ENCODE measurements around the gene SWT1. TPM values are rescaled to one million over a fixed set of nuclear protein-coding genes. Genes with fewer than 3 reads are reported as not detected.

SWT1 gene
- polyA plus RNA-seq, 1 of the 3 experiments (the other 2 are of a cell fraction), result 1.1 TPM

DNA sequence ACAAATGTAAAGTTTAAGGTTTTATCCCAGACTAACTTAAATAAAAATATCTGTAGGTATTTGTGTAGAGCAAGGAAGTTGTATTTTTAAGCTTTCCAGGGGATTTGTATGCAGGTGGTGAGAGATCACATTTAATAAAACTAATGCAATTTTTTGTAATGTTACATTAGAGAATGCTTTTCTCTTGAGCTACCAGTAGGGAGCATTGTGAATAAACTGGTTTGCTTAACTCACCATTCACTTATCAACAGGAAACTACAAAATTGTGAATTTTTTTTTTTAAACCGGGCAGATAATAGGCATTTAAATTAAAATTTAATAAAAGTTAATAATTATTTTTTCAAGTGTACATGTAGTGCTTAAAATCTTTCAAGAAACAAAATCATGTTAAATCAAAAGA lies 81.5 kb downstream of the SWT1 start (continued):
- TF ChIP-seq REST (IDR thresholded peaks at IDR 0.05; ENCODE audit: low read depth, low read length), result no peak
- TF ChIP-seq, protein P1, sequence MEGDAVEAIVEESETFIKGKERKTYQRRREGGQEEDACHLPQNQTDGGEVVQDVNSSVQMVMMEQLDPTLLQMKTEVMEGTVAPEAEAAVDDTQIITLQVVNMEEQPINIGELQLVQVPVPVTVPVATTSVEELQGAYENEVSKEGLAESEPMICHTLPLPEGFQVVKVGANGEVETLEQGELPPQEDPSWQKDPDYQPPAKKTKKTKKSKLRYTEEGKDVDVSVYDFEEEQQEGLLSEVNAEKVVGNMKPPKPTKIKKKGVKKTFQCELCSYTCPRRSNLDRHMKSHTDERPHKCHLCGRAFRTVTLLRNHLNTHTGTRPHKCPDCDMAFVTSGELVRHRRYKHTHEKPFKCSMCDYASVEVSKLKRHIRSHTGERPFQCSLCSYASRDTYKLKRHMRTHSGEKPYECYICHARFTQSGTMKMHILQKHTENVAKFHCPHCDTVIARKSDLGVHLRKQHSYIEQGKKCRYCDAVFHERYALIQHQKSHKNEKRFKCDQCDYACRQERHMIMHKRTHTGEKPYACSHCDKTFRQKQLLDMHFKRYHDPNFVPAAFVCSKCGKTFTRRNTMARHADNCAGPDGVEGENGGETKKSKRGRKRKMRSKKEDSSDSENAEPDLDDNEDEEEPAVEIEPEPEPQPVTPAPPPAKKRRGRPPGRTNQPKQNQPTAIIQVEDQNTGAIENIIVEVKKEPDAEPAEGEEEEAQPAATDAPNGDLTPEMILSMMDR (IDR thresholded peaks at IDR 0.05), result peak; percentile 48
- TF ChIP-seq, protein P2, sequence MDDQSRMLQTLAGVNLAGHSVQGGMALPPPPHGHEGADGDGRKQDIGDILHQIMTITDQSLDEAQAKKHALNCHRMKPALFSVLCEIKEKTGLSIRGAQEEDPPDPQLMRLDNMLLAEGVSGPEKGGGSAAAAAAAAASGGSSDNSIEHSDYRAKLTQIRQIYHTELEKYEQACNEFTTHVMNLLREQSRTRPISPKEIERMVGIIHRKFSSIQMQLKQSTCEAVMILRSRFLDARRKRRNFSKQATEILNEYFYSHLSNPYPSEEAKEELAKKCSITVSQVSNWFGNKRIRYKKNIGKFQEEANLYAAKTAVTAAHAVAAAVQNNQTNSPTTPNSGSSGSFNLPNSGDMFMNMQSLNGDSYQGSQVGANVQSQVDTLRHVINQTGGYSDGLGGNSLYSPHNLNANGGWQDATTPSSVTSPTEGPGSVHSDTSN (IDR thresholded peaks at IDR 0.05), result no peak
- TF ChIP-seq FOXM1 (IDR thresholded peaks at IDR 0.05; ENCODE audit: low read depth), result no peak

- Histone ChIP-seq H3F3A (replicated peaks; ENCODE audit: insufficient read depth) (peaks cover 4% of the 10 kb centered on the region), H2AFZ (ENCODE audit: low read depth) (no peak overlapping the region), H3K27ac (ENCODE audit: low read depth in 2 of 2, low read length in 1 of 2) (no peak overlapping the region), H3K9me3 (no peaks in the 10 kb centered on the region), H3K79me2 (ENCODE audit: insufficient read depth) (no peaks in the 10 kb centered on the region), H3K9ac (no peak overlapping the region), H4K20me1 (ENCODE audit: insufficient read depth) (no peaks in the 10 kb centered on the region), H3K4me3 (ENCODE audit: low read depth in 2 of 2, low read length in 1 of 2) (no peak overlapping the region), H3K4me2 (no peak overlapping the region), H3K9me2 (no peaks in the 10 kb centered on the region), H3K4me1 (ENCODE audit: control insufficient read depth in 1 of 2, insufficient read depth in 2 of 2, low read depth in 1 of 2, low read length in 1 of 2) (no peaks in the 10 kb centered on the region), H3K36me3 (replicated peaks in 1 of 2; ENCODE audit: control insufficient read depth in 1 of 2, insufficient read depth in 2 of 2, low read length in 1 of 2) (peaks cover 0 to 5% of the 10 kb centered on the region in 2 experiments), H3K27me3 (ENCODE audit: insufficient read depth) (no peaks in the 10 kb centered on the region)
- ChIA-PET POLR2A (no interaction called here), CTCF (interaction anchor here (1.0 to 1.6 kb wide), 7 partner anchors 15 to 457 kb away, joined by 3 to 5 read pairs (median 4); partner anchors contain the start of gene IVNS1ABP)
- no peak for DNase-seq
- WGBS (ENCODE audit: low lambda C conversion rate), result 89% methylated on average over 1 of the region's 1 CpG
- TF ChIP-seq POLR2AphosphoS5 (IDR thresholded peaks at IDR 0.05; ENCODE audit: low read depth, low read length), result no peak
- no peak for TF ChIP-seq SIN3A (IDR thresholded peaks at IDR 0.05; ENCODE audit: borderline replicate concordance, low read depth, low read length)
- no peak for TF ChIP-seq MEF2A (IDR thresholded peaks at IDR 0.05; ENCODE audit: borderline replicate concordance, low read depth)
- TF ChIP-seq, protein P1 (IDR thresholded peaks at IDR 0.05), result no peak
- TF ChIP-seq TCF12 (IDR thresholded peaks at IDR 0.05), result no peak
- TF ChIP-seq TAF1 (IDR thresholded peaks at IDR 0.05; ENCODE audit: borderline replicate concordance, low read depth, low read length), result no peak
- no peak for TF ChIP-seq RCOR1 (IDR thresholded peaks at IDR 0.05; ENCODE audit: low read length)
- no peak for TF ChIP-seq NFIC (IDR thresholded peaks at IDR 0.05; ENCODE audit: borderline replicate concordance)
- no peak for TF ChIP-seq YY1 (IDR thresholded peaks at IDR 0.05; ENCODE audit: low read depth)
Observed at GRCh38 chr1:185239861-185240260, 82.9 kb downstream of the SWT1 start.
